Measurements from ENCODE around the gene HDDC3.

HDDC3 gene

GRCh38 chr15:90946538-90946937, 14.2 kb upstream of the HDDC3 start:
- TF ChIP-seq, protein P1, sequence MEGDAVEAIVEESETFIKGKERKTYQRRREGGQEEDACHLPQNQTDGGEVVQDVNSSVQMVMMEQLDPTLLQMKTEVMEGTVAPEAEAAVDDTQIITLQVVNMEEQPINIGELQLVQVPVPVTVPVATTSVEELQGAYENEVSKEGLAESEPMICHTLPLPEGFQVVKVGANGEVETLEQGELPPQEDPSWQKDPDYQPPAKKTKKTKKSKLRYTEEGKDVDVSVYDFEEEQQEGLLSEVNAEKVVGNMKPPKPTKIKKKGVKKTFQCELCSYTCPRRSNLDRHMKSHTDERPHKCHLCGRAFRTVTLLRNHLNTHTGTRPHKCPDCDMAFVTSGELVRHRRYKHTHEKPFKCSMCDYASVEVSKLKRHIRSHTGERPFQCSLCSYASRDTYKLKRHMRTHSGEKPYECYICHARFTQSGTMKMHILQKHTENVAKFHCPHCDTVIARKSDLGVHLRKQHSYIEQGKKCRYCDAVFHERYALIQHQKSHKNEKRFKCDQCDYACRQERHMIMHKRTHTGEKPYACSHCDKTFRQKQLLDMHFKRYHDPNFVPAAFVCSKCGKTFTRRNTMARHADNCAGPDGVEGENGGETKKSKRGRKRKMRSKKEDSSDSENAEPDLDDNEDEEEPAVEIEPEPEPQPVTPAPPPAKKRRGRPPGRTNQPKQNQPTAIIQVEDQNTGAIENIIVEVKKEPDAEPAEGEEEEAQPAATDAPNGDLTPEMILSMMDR (IDR thresholded peaks at IDR 0.05; ENCODE audit: borderline replicate concordance, insufficient read depth, low read depth, low read length) = no peak
- no peak overlapping the region for H3K4me3 ChIP-seq (ENCODE audit: low read depth, low read length)

DNA sequence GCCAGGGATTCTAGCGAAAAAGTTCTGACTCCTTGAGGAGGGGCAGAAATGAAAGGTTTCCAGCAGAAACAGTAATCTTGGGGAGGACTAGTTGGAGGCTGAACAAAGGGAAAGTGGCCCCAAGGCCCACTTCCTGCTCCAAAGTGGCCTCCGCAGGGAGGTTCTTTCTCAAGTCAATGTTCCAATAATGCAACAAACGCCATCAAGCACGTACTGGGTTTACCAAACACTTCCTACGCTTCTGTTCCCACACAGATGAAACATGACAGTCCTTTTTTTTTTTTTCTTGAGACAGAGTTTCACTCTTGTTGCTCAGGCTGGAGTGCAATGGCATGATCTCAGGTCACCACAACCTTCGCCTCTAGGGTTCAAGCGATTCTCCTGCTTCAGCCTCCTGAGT, 12.7 kb upstream of the HDDC3 start:
- H3K4me3 ChIP-seq (ENCODE audit: low read depth, low read length) = no peak overlapping the region
- TF ChIP-seq, protein P1 (IDR thresholded peaks at IDR 0.05; ENCODE audit: borderline replicate concordance, insufficient read depth, low read depth, low read length) = no peak

DNA sequence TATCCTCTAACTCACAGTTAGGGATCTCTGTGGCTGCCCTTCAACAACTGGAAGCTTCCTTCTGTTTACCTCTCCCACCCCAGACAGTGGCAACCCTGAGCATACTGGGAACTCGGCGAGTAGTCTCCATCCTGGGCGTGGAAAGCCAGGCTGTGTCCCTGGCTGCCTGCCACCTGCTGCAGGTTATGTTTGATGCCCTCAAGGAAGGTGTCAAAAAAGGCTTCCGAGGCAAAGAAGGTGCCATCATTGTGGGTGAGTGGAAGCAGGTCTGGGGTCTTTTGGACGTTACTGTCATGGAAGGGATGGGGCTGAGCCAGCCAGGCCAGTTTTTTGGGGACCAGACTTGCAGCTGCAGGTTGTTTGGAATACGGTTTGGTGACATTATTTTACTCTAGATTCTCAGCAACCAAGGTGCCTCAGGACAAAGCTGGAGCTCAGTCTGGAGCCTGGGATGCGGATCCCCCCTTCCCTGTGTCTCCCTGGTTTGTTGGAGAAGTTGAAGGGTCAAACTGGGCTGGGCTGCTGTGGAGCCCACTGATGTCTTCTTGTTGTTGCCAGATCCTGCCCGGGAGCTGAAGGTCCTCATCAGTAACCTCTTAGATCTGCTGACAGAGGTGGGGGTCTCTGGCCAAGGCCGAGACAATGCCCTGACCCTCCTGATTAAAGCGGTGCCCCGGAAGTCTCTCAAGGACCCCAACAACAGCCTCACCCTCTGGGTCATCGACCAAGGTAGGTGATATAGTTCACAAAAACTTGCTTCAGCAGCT, 10.2 kb upstream of the HDDC3 start:
- H3K4me3 ChIP-seq (ENCODE audit: low read depth, low read length) = no peak overlapping the region
- TF ChIP-seq, protein P1 (IDR thresholded peaks at IDR 0.05; ENCODE audit: borderline replicate concordance, insufficient read depth, low read depth, low read length) = no peak

DNA sequence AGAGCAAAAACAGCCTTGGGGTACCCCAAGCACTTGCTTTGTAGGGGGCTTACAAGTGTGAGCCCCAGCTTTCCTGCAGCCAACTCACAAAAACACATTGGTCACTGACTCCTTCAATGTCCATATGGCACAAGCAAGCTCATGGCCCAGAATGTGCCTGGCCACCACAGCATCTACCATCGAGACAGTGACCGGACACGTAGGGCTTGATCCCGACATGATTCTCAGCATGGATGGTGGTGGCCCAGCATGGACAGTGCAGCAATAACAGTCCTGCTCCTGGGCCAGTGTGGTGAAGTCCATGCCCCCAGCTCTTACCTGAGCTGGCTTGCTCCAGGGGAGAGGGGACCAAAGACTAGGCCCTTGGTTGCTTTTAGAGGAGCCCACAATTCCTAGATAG, 8.7 kb upstream of the HDDC3 start:
- TF ChIP-seq, protein P1 (IDR thresholded peaks at IDR 0.05; ENCODE audit: borderline replicate concordance, insufficient read depth, low read depth, low read length) = no peak
- H3K4me3 ChIP-seq (ENCODE audit: low read depth, low read length) = no peak overlapping the region

DNA sequence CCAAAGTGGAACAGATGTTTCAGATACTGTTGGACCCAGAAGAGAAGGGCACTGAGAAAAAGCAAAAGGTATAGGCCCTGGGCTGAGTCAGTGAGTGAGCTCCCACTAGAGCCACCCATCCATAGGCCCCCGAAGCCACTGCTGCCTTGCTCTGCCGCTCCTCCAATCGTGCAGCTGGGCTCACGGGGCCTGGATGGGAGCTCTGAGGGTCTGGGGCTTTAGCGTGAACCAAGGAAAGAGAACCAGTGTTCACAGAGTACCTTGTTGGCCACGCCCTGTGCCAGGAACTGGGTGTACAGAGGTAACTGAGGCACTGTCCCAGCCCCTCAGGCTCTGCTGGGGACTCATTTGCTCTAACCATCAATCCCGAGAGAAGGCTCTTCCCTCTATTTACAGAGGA, 7.4 kb upstream of the HDDC3 start:
- no peak overlapping the region for H3K4me3 ChIP-seq (ENCODE audit: low read depth, low read length)
- TF ChIP-seq, protein P1 (IDR thresholded peaks at IDR 0.05; ENCODE audit: borderline replicate concordance, insufficient read depth, low read depth, low read length) = no peak

DNA sequence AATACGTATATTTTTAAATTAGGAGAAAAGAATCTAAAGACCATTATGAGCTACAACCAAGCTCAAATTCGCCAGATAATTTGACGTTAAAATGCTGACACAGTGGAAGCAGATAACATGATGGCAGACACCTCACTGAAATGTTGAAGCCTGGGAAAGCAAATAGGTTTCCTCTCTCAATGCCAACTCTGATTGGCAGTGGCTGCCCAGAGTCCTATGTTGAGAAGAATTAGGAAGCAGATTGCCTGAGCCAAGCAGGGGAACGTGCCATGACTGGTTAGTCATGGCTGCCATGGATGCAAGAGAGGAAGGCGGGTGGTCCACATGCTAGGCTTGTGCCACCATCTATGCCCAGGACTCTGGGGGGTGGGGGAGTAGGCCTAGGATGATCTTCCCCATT, 5.9 kb upstream of the HDDC3 start:
- TF ChIP-seq, protein P1 (IDR thresholded peaks at IDR 0.05; ENCODE audit: borderline replicate concordance, insufficient read depth, low read depth, low read length) = no peak
- H3K4me3 ChIP-seq (ENCODE audit: low read depth, low read length) = no peak overlapping the region

DNA sequence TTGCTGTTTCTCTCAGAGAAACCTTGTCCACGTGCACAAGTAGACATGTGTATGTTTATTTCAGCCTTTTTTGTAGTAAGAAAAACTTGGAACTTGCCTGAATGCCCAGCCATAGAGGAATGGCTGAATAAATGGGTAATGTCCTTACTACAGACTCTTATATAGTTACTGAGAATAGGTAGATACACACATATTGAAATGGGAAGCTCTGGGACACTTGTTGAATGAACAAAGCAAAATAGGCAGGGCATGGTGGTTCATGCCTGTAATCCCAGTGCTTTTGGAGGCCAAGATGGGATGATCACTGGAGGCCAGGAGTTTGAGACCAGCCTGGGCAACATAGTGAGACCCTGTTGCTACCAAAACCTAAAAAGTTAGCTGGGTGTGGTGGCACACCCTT, 4.5 kb upstream of the HDDC3 start:
- TF ChIP-seq, protein P1 (IDR thresholded peaks at IDR 0.05; ENCODE audit: borderline replicate concordance, insufficient read depth, low read depth, low read length) = no peak
- no peak overlapping the region for H3K4me3 ChIP-seq (ENCODE audit: low read depth, low read length)
